HL-60 (cell line): ENCODE measurements around the gene CLRN3.

Experiments
- CTCF ChIP-seq: IDR thresholded peaks from one replicate; pipeline ENCODE4 v1.5.1; 2011; ENCODE audit warnings: low read length, control low read depth, inconsistent platforms; ENCODE audit not compliant: insufficient read depth
- POLR2AphosphoS5 ChIP-seq: IDR thresholded peaks from 2 replicates; pipeline ENCODE4 v1.6.1; 2012; ENCODE audit warnings: low read depth

- TF ChIP-seq CTCF = no peak
- no peak for TF ChIP-seq POLR2AphosphoS5
Observed at GRCh38 chr10:127836176-127836575, 56.6 kb downstream of the CLRN3 start.
